HCT116 (cell line): ENCODE data around the gene RTN1. TPM values are rescaled to one million over a fixed set of nuclear protein-coding genes. Genes with fewer than 3 reads are reported as not detected.

ENCODE experiments used
- ATAC-seq: fragments of 200-7000 bp; cut with Tn5 transposase; 2 replicates; pipeline ENCODE4 v1.9.1; 2020; ENCODE audit warnings: mild to moderate bottlenecking, moderate library complexity
- BruUV-seq: library from RNA; stranded (reverse); fragments of 400-500 nt; replicated peaks from 2 replicates; lab custom pipeline; 2021; lab: Mats Ljungman, UMichigan
- CTCF ChIA-PET: fragments of 300-600 bp; sonication (Branson Sonifier 250); formaldehyde crosslinking; loops from one replicate; lab custom pipeline; 2021; ENCODE audit warnings: antibody characterized with exemption; lab: Charles Lee
- POLR2A ChIA-PET: fragments of 300-600, 350-600 bp; sonication (Branson Sonifier 250); formaldehyde crosslinking; loops from one replicate; lab custom pipeline; 2021; ENCODE audit warnings: antibody characterized with exemption; lab: Charles Lee
- RAD21 ChIA-PET, 2 experiments: fragments of 300-600 bp; sonication (Branson Sonifier 250); formaldehyde crosslinking; loops; one replicate each; lab custom pipeline; 2023; ENCODE audit warnings: low total read pairs in 2 of 2; ENCODE audit not compliant: uncharacterized antibody in 2 of 2, unreplicated experiment in 2 of 2, low non-redundant PET in 1 of 2; lab: Charles Lee
- DNase-seq: peaks from one replicate; pipeline ENCODE4 v3.0.0-alpha.2; 2010; ENCODE audit warnings: low read depth, low spot score
- H2AFZ ChIP-seq: fragments of 200-600 bp; shearing (Covaris generic), sonication (generic); 2 replicates; pipeline ENCODE4 v1.6.1; 2017; ENCODE audit warnings: low read depth, mixed run types, mixed read lengths, antibody characterized with exemption, low read length; ENCODE audit not compliant: poor library complexity, severe bottlenecking
- H3K27ac ChIP-seq: 2 replicates; pipeline ENCODE4 v1.5.1; 2012; ENCODE audit warnings: low read depth, low read length
- H3K27me3 ChIP-seq: fragments of 200-600 bp; sonication (generic); 2 replicates; pipeline ENCODE4 v1.6.1; 2016; ENCODE audit warnings: mixed run types, low read length, mixed read lengths; ENCODE audit not compliant: insufficient read depth
- H3K36me3 ChIP-seq, 2 experiments: fragments of 200-500 bp in 1 of 2; fragments of 200-600 bp in 1 of 2; sonication (Bioruptor generic) in 1 of 2; sonication (generic) in 1 of 2; 2 replicates each; pipeline versions ENCODE4 v1.5.1 to v1.6.1; 2014 to 2016; ENCODE audit warnings: low read length in 2 of 2, inconsistent platforms in 1 of 2, mixed read lengths in 1 of 2, mixed run types in 1 of 2; ENCODE audit not compliant: insufficient read depth in 2 of 2, control insufficient read depth in 1 of 2
- H3K4me1 ChIP-seq, 2 experiments: fragments of 200-600 bp in 1 of 2; sonication (generic) in 1 of 2; 2 replicates each; pipeline versions ENCODE4 v1.5.1 to v1.6.1; 2012 to 2017; ENCODE audit warnings: low read length in 2 of 2, inconsistent platforms in 1 of 2, mild to moderate bottlenecking in 1 of 2, mixed read lengths in 1 of 2, mixed run types in 1 of 2, moderate library complexity in 1 of 2; ENCODE audit not compliant: insufficient read depth in 2 of 2, control insufficient read depth in 1 of 2
- H3K4me2 ChIP-seq: fragments of 200-600 bp; sonication (generic); 2 replicates; pipeline ENCODE4 v1.6.1; 2017; ENCODE audit warnings: mixed run types, low read length, mixed read lengths
- H3K4me3 ChIP-seq, 2 experiments: fragments of 200-600 bp in 1 of 2; sonication (generic) in 1 of 2; replicated peaks in 1 of 2; 2 replicates each; pipeline ENCODE4 v1.5.1; 2011 to 2016; ENCODE audit warnings: low read length in 2 of 2, control low read depth in 1 of 2, low read depth in 1 of 2, mild to moderate bottlenecking in 1 of 2, mixed read lengths in 1 of 2, mixed run types in 1 of 2
- H3K79me2 ChIP-seq: fragments of 200-600 bp; sonication (generic); 2 replicates; pipeline ENCODE4 v1.6.1; 2017; ENCODE audit warnings: mild to moderate bottlenecking, mixed run types, low read length, moderate library complexity, mixed read lengths; ENCODE audit not compliant: insufficient read depth
- H3K9ac ChIP-seq: fragments of 200-600 bp; sonication (generic); 2 replicates; pipeline ENCODE4 v1.6.1; 2016; ENCODE audit warnings: low read length, mixed read lengths
- H3K9me2 ChIP-seq: fragments of 200-600 bp; sonication (generic), shearing (Covaris generic); 2 replicates; pipeline ENCODE4 v1.6.1; 2017; ENCODE audit warnings: mixed run types, mild to moderate bottlenecking, moderate library complexity; ENCODE audit not compliant: insufficient read depth
- H3K9me3 ChIP-seq, 2 experiments: fragments of 200-500 bp in 1 of 2; fragments of 200-600 bp in 1 of 2; sonication (Bioruptor generic) in 1 of 2; sonication (generic) in 1 of 2; 2 replicates each; pipeline ENCODE4 v1.6.1; 2014 to 2017; ENCODE audit warnings: low read length in 2 of 2, mixed read lengths in 2 of 2, inconsistent platforms in 1 of 2, low read depth in 1 of 2, mild to moderate bottlenecking in 1 of 2, mixed run types in 1 of 2, moderate library complexity in 1 of 2; ENCODE audit not compliant: control insufficient read depth in 1 of 2, insufficient read depth in 1 of 2
- H4K20me1 ChIP-seq: fragments of 200-600 bp; sonication (generic), shearing (Covaris generic); 2 replicates; pipeline ENCODE4 v1.6.1; 2017; ENCODE audit warnings: mixed run types, mild to moderate bottlenecking, moderate library complexity; ENCODE audit not compliant: insufficient read depth
- ATF3 ChIP-seq: IDR thresholded peaks from 2 replicates; pipeline ENCODE4 v1.6.1; 2012
- CBX3 ChIP-seq: IDR thresholded peaks from 2 replicates; pipeline ENCODE4 v1.6.1; 2012; ENCODE audit warnings: low read depth
- CEBPB ChIP-seq: IDR thresholded peaks from 2 replicates; pipeline ENCODE4 v1.6.1; 2012; ENCODE audit warnings: low read depth
- ELF1 ChIP-seq: IDR thresholded peaks from 2 replicates; pipeline ENCODE4 v1.6.1; 2012; ENCODE audit warnings: low read depth, borderline replicate concordance
- EZH2 ChIP-seq: fragments of 200-600 bp; sonication (generic); IDR thresholded peaks from 2 replicates; pipeline ENCODE4 v1.6.1; 2017; ENCODE audit warnings: antibody characterized with exemption, mixed run types
- FOSL1 ChIP-seq: IDR thresholded peaks from 2 replicates; pipeline ENCODE4 v1.6.1; 2012; ENCODE audit warnings: low read depth
- POLR2A ChIP-seq: IDR thresholded peaks from 2 replicates; pipeline ENCODE4 v1.7.0; 2011; ENCODE audit warnings: borderline replicate concordance; ENCODE audit not compliant: insufficient read depth, insufficient read length; ENCODE audit errors: extremely low read depth
- POLR2AphosphoS5 ChIP-seq: IDR thresholded peaks from 2 replicates; pipeline ENCODE4 v1.6.1; 2011; ENCODE audit warnings: mild to moderate bottlenecking, low read depth, low read length, moderate library complexity
- RAD21 ChIP-seq: IDR thresholded peaks from 2 replicates; pipeline ENCODE4 v1.6.1; 2012; ENCODE audit warnings: low read depth, mild to moderate bottlenecking
- SIN3A ChIP-seq: IDR thresholded peaks from 2 replicates; pipeline ENCODE4 v1.6.1; 2012; ENCODE audit warnings: low read depth
- SP1 ChIP-seq: IDR thresholded peaks from 2 replicates; pipeline ENCODE4 v1.6.1; 2012; ENCODE audit warnings: low read depth
- SRF ChIP-seq: IDR thresholded peaks from 2 replicates; pipeline ENCODE4 v1.6.1; 2012; ENCODE audit warnings: low read depth
- YY1 ChIP-seq: IDR thresholded peaks from 2 replicates; pipeline ENCODE4 v1.6.1; 2011; ENCODE audit warnings: low read length, low read depth, moderate library complexity, mild to moderate bottlenecking; ENCODE audit not compliant: insufficient replicate concordance; ENCODE audit errors: extremely low read depth
- ZFX ChIP-seq: fragments of 450-650 bp; IDR thresholded peaks from 2 replicates; pipeline ENCODE4 v1.6.1; 2017
- ZNF274 ChIP-seq: fragments of 200-500 bp; sonication (Bioruptor generic); IDR thresholded peaks from 2 replicates; pipeline ENCODE4 v1.6.1; 2014; ENCODE audit warnings: mild to moderate bottlenecking, low read depth, low read length, inconsistent platforms
- intact Hi-C: fragments of 100-400 bp; cut with micrococcal nuclease; formaldehyde crosslinking; loops from 2 replicates; pipeline ENCODE4 v1.10.0; 2022
- total RNA-seq: library from RNA; stranded (reverse); gene quantifications from one replicate; pipeline ENCODE4 v1.2.1, GENCODE V29; 2021; ENCODE audit not compliant: unreplicated experiment
- TF ChIP-seq, protein P1 (sequence below): IDR thresholded peaks from 2 replicates; pipeline ENCODE4 v1.6.1; 2012
- TF ChIP-seq, protein P2 (sequence below): IDR thresholded peaks from 2 replicates; pipeline ENCODE4 v1.6.1; 2012; ENCODE audit warnings: low read depth

The RTN1 gene
- total RNA-seq, 1 experiment from 2014 or later = 0.57 TPM

GRCh38 chr14:59705245-59705644 lies 165.3 kb downstream of the RTN1 start:
- DNase-seq (no peak), ATAC-seq (no peak)
- Histone ChIP-seq H2AFZ (no peak overlapping the region), H3K4me1 (no peaks in the 10 kb centered on the region), H3K4me3 (no peak overlapping the region), H3K9ac (no peak overlapping the region), H3K4me2 (no peak overlapping the region), H3K9me2 (no peaks in the 10 kb centered on the region), H3K9me3 (no peaks in the 10 kb centered on the region), H4K20me1 (no peaks in the 10 kb centered on the region), H3K27me3 (peaks cover 10% of the 10 kb centered on the region), H3K36me3 (no peaks in the 10 kb centered on the region), H3K79me2 (no peaks in the 10 kb centered on the region), H3K27ac (no peak overlapping the region)
- ChIA-PET CTCF (no interaction called here), POLR2A (no interaction called here), RAD21 (no interaction called here)
- TF ChIP-seq ZFX (no peak), POLR2AphosphoS5 (no peak), SIN3A (no peak)
- TF ChIP-seq, protein P1, sequence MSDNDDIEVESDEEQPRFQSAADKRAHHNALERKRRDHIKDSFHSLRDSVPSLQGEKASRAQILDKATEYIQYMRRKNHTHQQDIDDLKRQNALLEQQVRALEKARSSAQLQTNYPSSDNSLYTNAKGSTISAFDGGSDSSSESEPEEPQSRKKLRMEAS = no peak
- intact Hi-C loops = no loop called here
- BruUV-seq = no TSS peak

- Histone ChIP-seq H3K9me2 (no peaks in the 10 kb centered on the region), H3K4me2 (no peak overlapping the region), H3K27me3 (peaks cover 10% of the 10 kb centered on the region), H3K79me2 (no peaks in the 10 kb centered on the region), H3K9ac (no peak overlapping the region), H3K36me3 (no peaks in the 10 kb centered on the region), H4K20me1 (no peaks in the 10 kb centered on the region), H3K27ac (no peak overlapping the region), H3K9me3 (no peaks in the 10 kb centered on the region), H3K4me1 (no peaks in the 10 kb centered on the region), H2AFZ (no peak overlapping the region), H3K4me3 (no peak overlapping the region)
- DNase-seq (no peak), ATAC-seq (no peak)
- intact Hi-C loops = no loop called here
- BruUV-seq = no TSS peak
- ChIA-PET POLR2A (no interaction called here), CTCF (no interaction called here), RAD21 (no interaction called here)
- no peak for TF ChIP-seq SRF
- TF ChIP-seq, protein P2, sequence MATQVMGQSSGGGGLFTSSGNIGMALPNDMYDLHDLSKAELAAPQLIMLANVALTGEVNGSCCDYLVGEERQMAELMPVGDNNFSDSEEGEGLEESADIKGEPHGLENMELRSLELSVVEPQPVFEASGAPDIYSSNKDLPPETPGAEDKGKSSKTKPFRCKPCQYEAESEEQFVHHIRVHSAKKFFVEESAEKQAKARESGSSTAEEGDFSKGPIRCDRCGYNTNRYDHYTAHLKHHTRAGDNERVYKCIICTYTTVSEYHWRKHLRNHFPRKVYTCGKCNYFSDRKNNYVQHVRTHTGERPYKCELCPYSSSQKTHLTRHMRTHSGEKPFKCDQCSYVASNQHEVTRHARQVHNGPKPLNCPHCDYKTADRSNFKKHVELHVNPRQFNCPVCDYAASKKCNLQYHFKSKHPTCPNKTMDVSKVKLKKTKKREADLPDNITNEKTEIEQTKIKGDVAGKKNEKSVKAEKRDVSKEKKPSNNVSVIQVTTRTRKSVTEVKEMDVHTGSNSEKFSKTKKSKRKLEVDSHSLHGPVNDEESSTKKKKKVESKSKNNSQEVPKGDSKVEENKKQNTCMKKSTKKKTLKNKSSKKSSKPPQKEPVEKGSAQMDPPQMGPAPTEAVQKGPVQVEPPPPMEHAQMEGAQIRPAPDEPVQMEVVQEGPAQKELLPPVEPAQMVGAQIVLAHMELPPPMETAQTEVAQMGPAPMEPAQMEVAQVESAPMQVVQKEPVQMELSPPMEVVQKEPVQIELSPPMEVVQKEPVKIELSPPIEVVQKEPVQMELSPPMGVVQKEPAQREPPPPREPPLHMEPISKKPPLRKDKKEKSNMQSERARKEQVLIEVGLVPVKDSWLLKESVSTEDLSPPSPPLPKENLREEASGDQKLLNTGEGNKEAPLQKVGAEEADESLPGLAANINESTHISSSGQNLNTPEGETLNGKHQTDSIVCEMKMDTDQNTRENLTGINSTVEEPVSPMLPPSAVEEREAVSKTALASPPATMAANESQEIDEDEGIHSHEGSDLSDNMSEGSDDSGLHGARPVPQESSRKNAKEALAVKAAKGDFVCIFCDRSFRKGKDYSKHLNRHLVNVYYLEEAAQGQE = no peak
- TF ChIP-seq ELF1 = no peak
- TF ChIP-seq YY1 = no peak
- TF ChIP-seq POLR2A = no peak
- no peak for TF ChIP-seq SIN3A
- no peak for TF ChIP-seq ZNF274
- no peak for TF ChIP-seq ZFX
- no peak for TF ChIP-seq RAD21
- no peak for TF ChIP-seq CEBPB
- TF ChIP-seq CBX3 = no peak
- no peak for TF ChIP-seq FOSL1
- no peak for TF ChIP-seq EZH2
- TF ChIP-seq SP1 = no peak
- TF ChIP-seq ATF3 = no peak
Measured at GRCh38 chr14:59704054-59704645, 166.4 kb downstream of the RTN1 start.
